Measurements from ENCODE around the gene TSSK2.

DNA sequence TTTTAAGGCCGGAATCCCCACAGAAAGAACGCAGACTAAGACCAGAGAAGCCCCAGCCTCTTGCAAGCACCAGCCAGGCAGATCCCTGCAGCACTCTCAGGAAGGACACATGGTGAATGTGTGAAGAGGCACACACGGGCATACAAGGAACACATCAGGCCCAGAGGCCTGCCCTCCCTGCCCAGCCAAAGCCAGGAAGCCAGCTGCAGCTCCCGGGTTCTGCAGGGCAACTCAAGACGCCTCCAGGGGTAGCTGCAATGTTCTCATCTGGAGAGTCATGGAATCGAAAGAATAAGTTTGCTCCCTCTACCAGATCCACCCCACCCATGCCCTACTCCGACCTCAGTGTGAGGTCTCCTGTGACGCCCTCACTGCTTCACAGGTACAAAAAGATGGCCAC lies 11.2 kb upstream of the TSSK2 start:
- TF ChIP-seq GTF2F1 (IDR thresholded peaks at IDR 0.05; ENCODE audit: borderline replicate concordance, low read depth, low read length) = no peak
- TF ChIP-seq, protein P1, sequence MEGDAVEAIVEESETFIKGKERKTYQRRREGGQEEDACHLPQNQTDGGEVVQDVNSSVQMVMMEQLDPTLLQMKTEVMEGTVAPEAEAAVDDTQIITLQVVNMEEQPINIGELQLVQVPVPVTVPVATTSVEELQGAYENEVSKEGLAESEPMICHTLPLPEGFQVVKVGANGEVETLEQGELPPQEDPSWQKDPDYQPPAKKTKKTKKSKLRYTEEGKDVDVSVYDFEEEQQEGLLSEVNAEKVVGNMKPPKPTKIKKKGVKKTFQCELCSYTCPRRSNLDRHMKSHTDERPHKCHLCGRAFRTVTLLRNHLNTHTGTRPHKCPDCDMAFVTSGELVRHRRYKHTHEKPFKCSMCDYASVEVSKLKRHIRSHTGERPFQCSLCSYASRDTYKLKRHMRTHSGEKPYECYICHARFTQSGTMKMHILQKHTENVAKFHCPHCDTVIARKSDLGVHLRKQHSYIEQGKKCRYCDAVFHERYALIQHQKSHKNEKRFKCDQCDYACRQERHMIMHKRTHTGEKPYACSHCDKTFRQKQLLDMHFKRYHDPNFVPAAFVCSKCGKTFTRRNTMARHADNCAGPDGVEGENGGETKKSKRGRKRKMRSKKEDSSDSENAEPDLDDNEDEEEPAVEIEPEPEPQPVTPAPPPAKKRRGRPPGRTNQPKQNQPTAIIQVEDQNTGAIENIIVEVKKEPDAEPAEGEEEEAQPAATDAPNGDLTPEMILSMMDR (IDR thresholded peaks at IDR 0.05; ENCODE audit: control extremely low read depth in 1 of 3, insufficient read depth in 1 of 3, low read depth in 1 of 3, low read length in 3 of 3) = no peak
- no peak for TF ChIP-seq CBX5 (IDR thresholded peaks at IDR 0.05; ENCODE audit: low read depth, low read length)

Data from H1 (cell line).